HEK293T (cell line): ENCODE measurements around the gene CEBPB.

Experiments
- CTCF ChIA-PET: fragments of 350-600 bp; formaldehyde crosslinking; extraction: SDS; loops from one replicate; lab custom pipeline; 2021; ENCODE audit warnings: antibody characterized with exemption, inconsistent platforms; lab: Yijun Ruan, JAX
- POLR2A ChIA-PET: fragments of 350-600 bp; formaldehyde crosslinking; extraction: SDS; loops from one replicate; lab custom pipeline; 2020; ENCODE audit warnings: antibody characterized with exemption, inconsistent platforms; lab: Yijun Ruan, JAX
- DNase-seq: peaks from one replicate; pipeline ENCODE4 v3.0.0; 2012; ENCODE audit warnings: mixed read lengths; ENCODE audit errors: extremely low spot score
- ARNT ChIP-seq: fragments of 450-650 bp; IDR thresholded peaks from 2 replicates; pipeline ENCODE4 v1.6.1; 2017; ENCODE audit warnings: mild to moderate bottlenecking
- BHLHE40 ChIP-seq: fragments of 450-650 bp; IDR thresholded peaks from 2 replicates; pipeline ENCODE4 v1.6.1; 2016; ENCODE audit warnings: mild to moderate bottlenecking, moderate library complexity, borderline replicate concordance
- CTBP1 ChIP-seq: fragments of 450-650 bp; IDR thresholded peaks from 2 replicates; pipeline ENCODE4 v1.6.1; 2016; ENCODE audit warnings: borderline replicate concordance
- ELF4 ChIP-seq: fragments of 450-650 bp; IDR thresholded peaks from 2 replicates; pipeline ENCODE4 v1.6.1; 2017; ENCODE audit warnings: antibody characterized with exemption
- FOXA1 ChIP-seq: fragments of 450-650 bp; IDR thresholded peaks from 2 replicates; pipeline ENCODE4 v1.6.1; 2016; ENCODE audit warnings: mild to moderate bottlenecking
- FOXK2 ChIP-seq: fragments of 450-650 bp; IDR thresholded peaks from 2 replicates; pipeline ENCODE4 v1.6.1; 2016; ENCODE audit warnings: mild to moderate bottlenecking
- FOXM1 ChIP-seq: fragments of 450-650 bp; IDR thresholded peaks from 2 replicates; pipeline ENCODE4 v1.6.1; 2017; ENCODE audit warnings: mild to moderate bottlenecking, borderline replicate concordance
- HDGF ChIP-seq: fragments of 450-650 bp; IDR thresholded peaks from 2 replicates; pipeline ENCODE4 v1.6.1; 2017; ENCODE audit warnings: antibody characterized with exemption, borderline replicate concordance
- L3MBTL2 ChIP-seq: fragments of 450-650 bp; conservative IDR thresholded peaks from 2 replicates; pipeline ENCODE4 v1.6.1; 2016; ENCODE audit warnings: mild to moderate bottlenecking
- LEF1 ChIP-seq: fragments of 450-650 bp; IDR thresholded peaks from 2 replicates; pipeline ENCODE4 v1.6.1; 2017; ENCODE audit warnings: mild to moderate bottlenecking, borderline replicate concordance
- NFRKB ChIP-seq: fragments of 450-650 bp; IDR thresholded peaks from 2 replicates; pipeline ENCODE4 v1.6.1; 2016; ENCODE audit warnings: mild to moderate bottlenecking, moderate library complexity
- PKNOX1 ChIP-seq: fragments of 450-650 bp; IDR thresholded peaks from 2 replicates; pipeline ENCODE4 v1.6.1; 2016
- SP1 ChIP-seq: fragments of 450-650 bp; IDR thresholded peaks from 2 replicates; pipeline ENCODE4 v1.6.1; 2017
- SUZ12 ChIP-seq: fragments of 450-650 bp; IDR thresholded peaks from 2 replicates; pipeline ENCODE4 v1.6.1; 2016; ENCODE audit warnings: mild to moderate bottlenecking
- TARDBP ChIP-seq: fragments of 450-650 bp; IDR thresholded peaks from 2 replicates; pipeline ENCODE4 v1.6.1; 2016
- ZNF384 ChIP-seq: fragments of 450-650 bp; IDR thresholded peaks from 2 replicates; pipeline ENCODE4 v1.6.1; 2016

Gene CEBPB

GRCh38 chr20:50145566-50145965, 45.1 kb upstream of the CEBPB start:
- ChIA-PET POLR2A (interaction anchor here (1.0 kb wide), 1 partner anchor 8 kb away, joined by 4 read pairs; the partner anchor contains the start of gene PEDS1), CTCF (no interaction called here)
- no peak for DNase-seq
- TF ChIP-seq CTBP1 (no peak), ZNF384 (no peak), NFRKB (no peak), L3MBTL2 (no peak), FOXK2 (no peak), TARDBP (no peak), SUZ12 (no peak), ARNT (no peak), BHLHE40 (no peak), FOXA1 (no peak), ELF4 (no peak), HDGF (no peak), PKNOX1 (no peak), SP1 (no peak), FOXM1 (no peak), LEF1 (no peak)

- TF ChIP-seq HDGF (no peak), SUZ12 (no peak), LEF1 (no peak), CTBP1 (no peak), PKNOX1 (no peak), FOXK2 (no peak), ZNF384 (no peak), TARDBP (no peak), NFRKB (no peak), SP1 (no peak), BHLHE40 (no peak)
- POLR2A ChIA-PET: no interaction called here
Observed at GRCh38 chr20:50146214-50146613, 44.4 kb upstream of the CEBPB start.

GRCh38 chr20:50146732-50147662, 43.6 kb upstream of the CEBPB start:
- CTCF ChIA-PET: no interaction called here
- DNase-seq: no peak
- TF ChIP-seq FOXM1 (no peak), LEF1 (no peak), FOXA1 (no peak), BHLHE40 (no peak), ARNT (no peak), CTBP1 (no peak)
- POLR2A ChIA-PET: interaction anchor here (0.9 kb wide), 1 partner anchor 31 kb away, joined by 3 read pairs; no protein-coding TSS in a partner anchor

More at GRCh38 chr20:50146214-50146613, 44.4 kb upstream of the CEBPB start:
- DNase-seq: no peak
- CTCF ChIA-PET: no interaction called here

- POLR2A ChIA-PET: no interaction called here
- DNase-seq: no peak
- CTCF ChIA-PET: no interaction called here
- TF ChIP-seq FOXK2: no peak
- TF ChIP-seq BHLHE40: no peak
- no peak for TF ChIP-seq SUZ12
- no peak for TF ChIP-seq L3MBTL2
- TF ChIP-seq NFRKB: no peak
- no peak for TF ChIP-seq SP1
- TF ChIP-seq PKNOX1: no peak
- no peak for TF ChIP-seq FOXA1
- no peak for TF ChIP-seq ZNF384
- no peak for TF ChIP-seq HDGF
- no peak for TF ChIP-seq CTBP1
Observed at GRCh38 chr20:50149481-50150254, 41.0 kb upstream of the CEBPB start.

GRCh38 chr20:50151034-50151743, 39.4 kb upstream of the CEBPB start:
- no peak for DNase-seq
- CTCF ChIA-PET: no interaction called here
- POLR2A ChIA-PET: no interaction called here
- TF ChIP-seq HDGF (no peak), NFRKB (no peak), CTBP1 (no peak)
